CD4-positive, alpha-beta T cell (primary cell): Measurements from ENCODE around the gene DCDC2C. TPM values are rescaled to one million over a fixed set of nuclear protein-coding genes. Genes with fewer than 3 reads are reported as not detected.

Source experiments
- ATAC-seq: fragments of 200-7000 bp; cut with Tn5 transposase; one replicate; pipeline ENCODE4 v1.10.0; 2022; ENCODE audit warnings: mild to moderate bottlenecking; ENCODE audit not compliant: poor library complexity
- CTCF ChIA-PET: fragments of 350-600 bp; sonication (Branson Sonifier 250); formaldehyde crosslinking; loops from one replicate; lab custom pipeline; 2021; ENCODE audit warnings: antibody characterized with exemption, inconsistent platforms; lab: Charles Lee
- POLR2A ChIA-PET: fragments of 350-600 bp; sonication (Branson Sonifier 250); formaldehyde crosslinking; loops from one replicate; lab custom pipeline; 2021; ENCODE audit warnings: antibody characterized with exemption, inconsistent platforms; lab: Charles Lee
- DNase-seq, 14 experiments: peaks; one replicate each; pipeline ENCODE4 v3.0.0-alpha.2; 2013 to 2020; ENCODE audit warnings: mixed read lengths in 2 of 14
- H3K27ac ChIP-seq, 2 donors: one replicate each; pipeline versions ENCODE4 v1.5.1 to v1.7.0; 2013; ENCODE audit warnings: low read length in 2 of 2, low read depth in 1 of 2, mild to moderate bottlenecking in 1 of 2
- H3K27me3 ChIP-seq, 2 experiments: 1 replicate in 1 of 2; 2 replicates in 1 of 2; pipeline versions ENCODE4 v1.6.1 to v1.7.0; 2013; ENCODE audit warnings: low read length in 2 of 2, control low read depth in 1 of 2, mild to moderate bottlenecking in 1 of 2, moderate library complexity in 1 of 2; ENCODE audit not compliant: insufficient read depth in 2 of 2, control insufficient read depth in 1 of 2
- H3K36me3 ChIP-seq: one replicate; pipeline ENCODE4 v1.6.1; 2013; ENCODE audit warnings: low read length, control low read depth; ENCODE audit not compliant: insufficient read depth
- H3K4me1 ChIP-seq: one replicate; pipeline ENCODE4 v1.6.1; 2013; ENCODE audit warnings: low read length, control low read depth; ENCODE audit not compliant: insufficient read depth
- H3K4me3 ChIP-seq: one replicate; pipeline ENCODE4 v1.5.1; 2013; ENCODE audit warnings: mild to moderate bottlenecking, low read length, moderate library complexity
- H3K9me3 ChIP-seq, 2 experiments: 1 replicate in 1 of 2; 2 replicates in 1 of 2; pipeline versions ENCODE4 v1.6.1 to v1.7.0; 2013; ENCODE audit warnings: low read length in 2 of 2, mild to moderate bottlenecking in 2 of 2, control low read depth in 1 of 2, moderate library complexity in 1 of 2; ENCODE audit not compliant: control insufficient read depth in 1 of 2, insufficient read depth in 1 of 2
- H3K27ac Mint-ChIP-seq: one replicate; pipeline ENCODE4 v1.8.0; 2020; ENCODE audit warnings: mixed read lengths
- H3K27me3 Mint-ChIP-seq: one replicate; pipeline ENCODE4 v1.8.0; 2021; ENCODE audit warnings: mixed read lengths
- H3K36me3 Mint-ChIP-seq: one replicate; pipeline ENCODE4 v1.8.0; 2021; ENCODE audit warnings: low read depth, mixed read lengths
- H3K4me1 Mint-ChIP-seq: one replicate; pipeline ENCODE4 v1.8.0; 2021; ENCODE audit warnings: low read depth, mixed read lengths
- H3K4me3 Mint-ChIP-seq: one replicate; pipeline ENCODE4 v1.8.0; 2020; ENCODE audit warnings: mild to moderate bottlenecking, mixed read lengths
- H3K9me3 Mint-ChIP-seq: one replicate; pipeline ENCODE4 v1.8.0; 2020; ENCODE audit warnings: mixed read lengths
- intact Hi-C, 2 experiments: fragments of 100-400 bp; cut with DNase I in 1 of 2; cut with micrococcal nuclease in 1 of 2; formaldehyde crosslinking; loops; one replicate each; pipeline versions ENCODE4 v1.15.1 to v1.9.0; 2023 to 2025; cut with DNase I, micrococcal nuclease
- total RNA-seq, 174 experiments: library from RNA in 2 of 174; stranded (reverse) in 2 of 174; gene quantifications; one replicate each; pipeline ENCODE4 v1.2.3 and lab custom pipeline; 2021 to 2026
- TF ChIP-seq, protein P1 (sequence below): fragments of 200-600 bp; IDR thresholded peaks from one replicate; pipeline ENCODE4 v1.8.0; 2022; ENCODE audit warnings: antibody characterized with exemption, mild to moderate bottlenecking

The DCDC2C gene
- total RNA-seq, 2 experiments from 2014 or later = not detected

DNA sequence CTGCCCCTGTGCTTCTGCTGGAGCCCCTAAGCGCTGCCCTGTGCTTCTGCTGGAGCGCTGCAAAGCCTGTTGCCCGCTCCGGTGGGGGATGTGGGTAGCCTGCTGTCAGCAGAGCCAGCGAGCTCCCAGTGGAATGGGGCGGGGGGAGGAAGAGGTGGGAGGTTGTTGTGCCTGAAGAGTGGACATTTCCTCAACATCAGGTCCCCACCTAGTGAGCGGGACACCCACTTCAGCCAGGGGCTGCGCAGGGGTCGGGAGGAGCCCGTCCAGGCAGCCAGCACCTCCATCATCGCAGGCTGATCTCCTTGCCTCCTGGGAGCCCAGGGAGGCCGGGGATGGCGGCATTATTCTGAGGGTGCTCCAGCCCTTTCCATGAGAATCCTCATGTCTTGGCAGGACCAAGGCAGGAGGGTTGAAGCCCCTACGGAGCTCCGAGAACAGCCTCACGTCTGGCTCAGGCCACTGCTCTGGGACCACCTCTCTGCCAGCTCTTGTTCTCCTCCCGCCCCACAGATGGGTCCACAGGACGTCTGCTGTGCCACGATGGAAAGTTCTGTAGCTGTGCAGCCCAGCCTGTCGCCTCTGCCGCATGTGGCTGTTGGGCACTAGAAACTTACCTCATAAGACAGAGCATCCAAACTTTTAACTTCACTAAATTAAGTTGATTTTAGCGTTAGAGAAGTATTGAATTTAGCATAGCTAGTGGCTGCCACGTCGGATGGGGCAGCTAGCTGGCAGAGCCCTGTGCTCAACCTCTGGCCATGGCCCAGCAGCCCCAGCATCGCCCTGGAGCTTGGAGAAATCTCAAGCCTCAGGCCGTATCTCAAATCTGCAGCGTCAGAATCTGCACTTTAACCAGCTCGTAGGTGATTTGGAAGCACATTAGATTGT lies 47.3 kb upstream of the DCDC2C start:
- H3K36me3 ChIP-seq = no peaks in the 10 kb centered on the region
- no peak overlapping the region for H3K4me3 ChIP-seq
- H3K27me3 Mint-ChIP-seq = no peaks in the 10 kb centered on the region
- H3K4me1 ChIP-seq = peaks cover 16% of the 10 kb centered on the region
- H3K9me3 ChIP-seq = peaks cover 0 to 4% of the 10 kb centered on the region in 2 experiments
- no peaks in the 10 kb centered on the region for H3K9me3 Mint-ChIP-seq
- no peak overlapping the region for H3K27ac Mint-ChIP-seq
- DNase-seq (no peak), ATAC-seq (no peak)
- TF ChIP-seq, protein P1, sequence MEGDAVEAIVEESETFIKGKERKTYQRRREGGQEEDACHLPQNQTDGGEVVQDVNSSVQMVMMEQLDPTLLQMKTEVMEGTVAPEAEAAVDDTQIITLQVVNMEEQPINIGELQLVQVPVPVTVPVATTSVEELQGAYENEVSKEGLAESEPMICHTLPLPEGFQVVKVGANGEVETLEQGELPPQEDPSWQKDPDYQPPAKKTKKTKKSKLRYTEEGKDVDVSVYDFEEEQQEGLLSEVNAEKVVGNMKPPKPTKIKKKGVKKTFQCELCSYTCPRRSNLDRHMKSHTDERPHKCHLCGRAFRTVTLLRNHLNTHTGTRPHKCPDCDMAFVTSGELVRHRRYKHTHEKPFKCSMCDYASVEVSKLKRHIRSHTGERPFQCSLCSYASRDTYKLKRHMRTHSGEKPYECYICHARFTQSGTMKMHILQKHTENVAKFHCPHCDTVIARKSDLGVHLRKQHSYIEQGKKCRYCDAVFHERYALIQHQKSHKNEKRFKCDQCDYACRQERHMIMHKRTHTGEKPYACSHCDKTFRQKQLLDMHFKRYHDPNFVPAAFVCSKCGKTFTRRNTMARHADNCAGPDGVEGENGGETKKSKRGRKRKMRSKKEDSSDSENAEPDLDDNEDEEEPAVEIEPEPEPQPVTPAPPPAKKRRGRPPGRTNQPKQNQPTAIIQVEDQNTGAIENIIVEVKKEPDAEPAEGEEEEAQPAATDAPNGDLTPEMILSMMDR = no peak
- CTCF ChIA-PET = no interaction called here
- intact Hi-C loops = loop anchor here in 1 of 2 experiments (10.0 kb wide), 1 partner anchor 81 kb away; the partner anchor contains the start of gene RPS7
- no peaks in the 10 kb centered on the region for H3K27me3 ChIP-seq
- no peak overlapping the region for H3K27ac ChIP-seq
- no peaks in the 10 kb centered on the region for H3K36me3 Mint-ChIP-seq
- H3K4me3 Mint-ChIP-seq = no peak overlapping the region
- H3K4me1 Mint-ChIP-seq = peaks cover 14% of the 10 kb centered on the region
- POLR2A ChIA-PET = no interaction called here

GRCh38 chr2:3656762-3657721 lies 46.3 kb upstream of the DCDC2C start:
- no peaks in the 10 kb centered on the region for H3K36me3 ChIP-seq
- H3K27me3 ChIP-seq = no peaks in the 10 kb centered on the region
- intact Hi-C loops = loop anchor here in 1 of 2 experiments (10.0 kb wide), 1 partner anchor 82 kb away; the partner anchor contains the start of gene RPS7
- Mint-ChIP-seq H3K27me3 (no peaks in the 10 kb centered on the region), H3K36me3 (no peaks in the 10 kb centered on the region), H3K27ac (no peak overlapping the region), H3K4me1 (peaks cover 7% of the 10 kb centered on the region), H3K9me3 (no peaks in the 10 kb centered on the region), H3K4me3 (no peak overlapping the region)
- no peak overlapping the region for H3K4me3 ChIP-seq
- ChIA-PET CTCF (no interaction called here), POLR2A (no interaction called here)
- peaks cover 0 to 4% of the 10 kb centered on the region in 2 experiments for H3K9me3 ChIP-seq
- DNase-seq (no peak), ATAC-seq (no peak)
- TF ChIP-seq, protein P1 = no peak
- H3K4me1 ChIP-seq = peaks cover 9% of the 10 kb centered on the region
- no peak overlapping the region for H3K27ac ChIP-seq

DNA sequence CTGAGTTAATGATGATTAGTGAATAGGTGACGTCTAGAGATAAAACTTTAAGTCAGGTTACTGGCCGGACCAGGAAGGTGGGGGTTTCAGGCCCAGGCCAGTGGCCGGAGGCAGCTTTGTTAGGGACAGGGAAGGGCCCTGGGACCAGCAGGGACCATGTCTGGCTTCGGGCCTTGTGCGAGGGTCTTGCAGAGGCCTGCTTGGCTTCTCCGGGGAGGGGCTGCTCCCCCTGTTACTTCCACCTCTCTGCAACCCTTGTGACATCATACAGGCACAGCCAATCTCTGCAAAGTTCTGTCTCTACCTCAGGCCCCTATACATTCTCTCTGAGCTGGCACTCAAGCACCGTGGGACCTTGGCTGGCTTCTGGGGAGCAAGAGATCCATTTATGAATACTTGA lies 45.5 kb upstream of the DCDC2C start, which contains the start of gene ALLC:
Gene ALLC, plus strand, starts transcription at position 320 of the 400 bp plus-strand sequence. CDS start 12,958 bp downstream, outside the sequence.
- ATAC-seq (no peak), DNase-seq (no peak)
- Mint-ChIP-seq H3K36me3 (no peaks in the 10 kb centered on the region), H3K4me3 (no peak within 1 kb of the TSS), H3K4me1 (peaks cover 4% of the 10 kb centered on the region), H3K9me3 (no peaks in the 10 kb centered on the region), H3K27ac (no peak within 1 kb of the TSS), H3K27me3 (no peaks in the 10 kb centered on the region)
- Histone ChIP-seq H3K36me3 (no peaks in the 10 kb centered on the region), H3K27ac (no peak within 1 kb of the TSS), H3K4me3 (no peak within 1 kb of the TSS), H3K27me3 (no peaks in the 10 kb centered on the region), H3K9me3 (peaks cover 0 to 4% of the 10 kb centered on the region in 2 experiments), H3K4me1 (peaks cover 2% of the 10 kb centered on the region)
- ChIA-PET CTCF (no interaction called here), POLR2A (no interaction called here)
- TF ChIP-seq, protein P1 = no peak
- intact Hi-C loops = loop anchor here in 1 of 2 experiments (10.0 kb wide), 1 partner anchor 83 kb away; the partner anchor contains the start of gene RPS7
